GM18498 (cell line): Measurements from ENCODE around the gene FNDC3A.
"Not testable (repeated sequence)": the region's sequence is repeated elsewhere in the genome, so short reads cannot be mapped to it uniquely, and the experiment has no call there.

Experiments
- ATAC-seq: cut with Tn5 transposase; IDR thresholded peaks from one replicate; pipeline ENCODE4 v1.9.1; 2021; ENCODE audit warnings: mild to moderate bottlenecking, moderate library complexity; ENCODE audit not compliant: unreplicated experiment

The FNDC3A gene

DNA sequence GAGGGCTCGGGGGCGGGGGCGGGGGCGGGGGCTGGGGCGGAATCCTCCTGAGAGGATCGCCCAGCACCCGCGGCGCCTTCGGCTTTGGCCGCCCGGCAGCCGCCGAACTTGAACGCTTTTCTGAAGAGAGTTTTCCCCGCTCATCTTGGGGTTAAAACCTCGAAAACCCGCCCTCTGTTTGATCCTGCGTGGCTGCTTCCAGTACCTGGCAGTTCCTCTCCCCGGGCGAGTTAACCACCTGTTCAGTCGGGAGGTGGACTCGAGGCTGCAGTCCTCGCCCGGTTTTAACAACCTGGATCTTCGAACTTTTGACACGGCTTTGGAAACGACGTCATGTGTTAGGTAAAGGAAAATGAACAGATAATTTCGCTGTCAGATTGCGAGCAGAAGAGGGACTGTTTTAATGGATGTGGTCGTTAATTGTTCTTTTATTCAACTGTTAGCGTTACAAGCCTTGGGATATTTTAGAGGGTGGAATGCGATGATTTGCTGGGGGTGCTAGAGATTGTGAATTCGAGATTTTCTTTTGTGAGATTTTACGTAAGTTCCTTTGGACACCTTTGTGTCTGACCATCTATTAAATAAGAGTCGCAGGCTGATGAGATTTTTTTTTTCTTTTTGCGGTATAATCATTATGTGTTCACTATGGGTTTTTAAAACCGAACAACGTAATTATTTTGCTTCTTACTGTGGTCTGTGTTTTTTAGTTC is 1.0 kb downstream of the FNDC3A start:
- no peak for ATAC-seq

DNA sequence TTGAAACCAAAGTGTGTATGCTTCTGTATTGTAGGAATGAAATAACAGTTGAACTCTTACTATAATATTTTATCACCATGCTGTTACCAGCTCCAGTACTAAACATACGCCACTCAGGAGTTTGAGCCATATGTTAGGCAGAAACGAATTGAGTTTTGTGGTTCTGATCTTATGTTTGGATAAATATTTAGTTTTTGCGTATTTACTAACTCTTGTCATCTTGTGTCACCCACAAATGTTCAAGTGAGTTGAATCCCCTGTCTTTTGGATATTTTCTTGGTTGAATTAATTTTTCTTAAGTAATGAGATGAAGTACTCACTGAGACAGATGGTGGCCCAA is 1.5 kb downstream of the FNDC3A start:
- ATAC-seq: no peak

DNA sequence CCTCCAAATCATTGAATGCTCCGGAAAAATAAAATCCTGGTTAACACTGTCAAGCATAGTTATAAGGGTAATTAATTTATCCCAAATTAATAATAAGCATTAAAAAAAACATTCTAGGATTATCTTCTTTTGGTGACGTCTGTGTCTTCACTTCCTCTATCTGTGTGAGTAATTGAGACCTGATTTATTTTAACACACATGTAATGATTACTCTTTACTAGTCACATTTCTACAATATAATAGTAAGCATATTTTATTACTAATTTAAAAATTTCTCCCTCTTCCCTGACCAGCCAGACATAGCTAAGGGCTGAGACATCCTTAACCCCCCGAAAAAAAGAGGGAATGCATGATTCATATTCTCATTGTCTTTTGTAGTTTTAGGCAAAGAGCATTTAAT is 2.3 kb downstream of the FNDC3A start:
- no peak for ATAC-seq

DNA sequence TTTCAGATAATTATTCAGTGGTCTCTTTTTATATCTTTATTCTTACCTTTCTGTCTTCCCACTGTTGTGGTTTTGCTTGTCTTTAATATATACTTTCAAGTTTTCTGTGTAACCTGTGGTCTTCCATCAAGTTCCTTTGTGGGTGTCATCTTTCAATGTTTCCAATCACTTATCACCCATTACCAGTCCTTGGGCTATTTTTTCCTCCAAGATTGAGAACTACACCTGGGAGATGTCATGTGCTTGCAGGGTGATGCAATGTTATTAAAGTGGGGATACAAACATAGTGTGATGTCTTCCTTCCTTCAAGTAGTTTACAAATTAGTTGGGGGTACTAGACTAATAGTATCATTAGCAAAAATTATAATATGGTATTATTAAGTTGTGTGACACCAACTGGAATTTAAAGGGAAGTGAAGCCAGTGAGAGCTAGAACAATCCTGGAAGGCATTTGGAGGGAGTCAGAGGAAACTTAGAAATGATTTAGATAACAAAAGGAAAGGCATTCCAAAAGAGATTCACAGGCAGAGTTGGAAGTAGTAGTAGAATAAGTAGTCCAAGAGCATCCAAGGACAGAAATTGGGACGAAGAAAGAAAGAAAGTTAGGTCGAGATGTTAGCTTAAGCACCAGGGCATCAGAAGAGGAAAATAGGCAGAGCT is 3.4 kb downstream of the FNDC3A start:
- no peak for ATAC-seq

DNA sequence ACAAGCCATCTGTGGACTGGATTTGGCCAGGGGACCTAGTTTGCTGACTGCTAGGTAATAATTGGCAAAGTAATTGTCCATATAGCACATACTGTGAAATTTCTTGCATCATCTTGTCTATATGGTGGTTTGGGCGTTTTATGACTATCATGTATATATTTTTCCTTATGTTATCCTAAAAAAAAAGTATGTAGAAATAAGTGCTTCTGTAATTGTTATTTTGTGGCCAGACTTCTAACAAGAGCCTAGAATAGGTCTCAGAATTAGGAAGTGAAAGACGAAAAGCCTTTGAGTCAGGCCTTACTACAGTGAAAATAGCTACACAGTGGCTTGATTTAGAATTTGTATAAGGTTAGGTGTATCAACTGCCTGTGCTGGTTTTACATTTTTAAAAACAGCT is 4.2 kb downstream of the FNDC3A start:
- peak; percentile 39 for ATAC-seq

DNA sequence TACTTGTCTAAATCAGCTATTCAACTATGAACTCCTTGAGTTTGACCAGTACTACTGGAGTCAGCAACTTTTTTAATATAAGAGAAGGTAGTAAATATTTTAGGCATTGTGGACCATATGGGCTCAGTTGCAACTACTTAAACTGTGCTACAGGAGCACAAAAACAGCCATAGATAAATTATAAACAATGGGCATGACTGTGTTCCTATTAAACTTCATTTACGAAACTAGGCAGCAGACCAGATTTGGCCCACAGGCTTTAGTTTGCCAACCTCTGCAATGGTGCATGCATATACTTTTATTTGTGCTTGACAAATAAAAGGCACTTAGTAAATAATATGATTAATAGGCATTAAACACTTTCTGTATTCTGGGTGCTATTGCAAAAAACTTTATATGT is 7.6 kb downstream of the FNDC3A start:
- ATAC-seq: no peak

DNA sequence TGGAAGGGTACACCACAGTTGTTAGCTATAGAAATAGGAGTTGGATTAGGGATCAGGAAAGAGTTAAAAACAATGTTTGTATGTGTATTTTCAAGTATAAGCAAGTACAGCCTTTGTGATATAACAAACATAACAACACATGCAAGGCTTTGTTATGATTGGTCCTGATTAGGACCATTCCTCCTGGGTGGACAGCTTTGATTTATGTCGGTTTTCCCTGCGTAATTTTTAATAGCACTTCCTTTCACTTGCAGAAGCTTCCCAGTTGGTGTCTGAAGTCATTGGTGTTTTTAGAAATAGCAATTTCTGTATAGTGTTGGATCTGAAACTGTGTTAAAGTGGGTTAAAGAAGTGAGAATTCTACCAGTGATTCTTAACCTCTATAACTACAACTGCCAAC is 10.0 kb downstream of the FNDC3A start:
- ATAC-seq: no peak

DNA sequence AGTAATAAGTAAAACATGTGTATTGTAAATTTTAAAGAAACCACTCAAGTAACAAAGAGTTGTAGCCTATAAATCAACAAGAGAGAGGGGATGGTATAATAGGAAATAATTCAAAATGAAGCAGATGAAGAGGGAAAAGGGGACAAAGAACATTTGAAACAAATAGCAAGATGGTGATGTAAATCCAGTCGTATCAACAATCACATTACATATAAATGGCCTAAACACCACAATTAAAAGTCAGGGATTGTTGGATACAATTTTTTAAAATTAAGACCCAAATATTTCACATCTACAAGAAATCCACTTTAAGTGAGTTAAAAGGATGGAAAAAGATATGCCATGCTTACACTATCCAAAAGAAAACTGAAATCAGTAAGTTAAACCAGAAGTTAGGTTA is 15.2 kb downstream of the FNDC3A start:
- no peak for ATAC-seq

DNA sequence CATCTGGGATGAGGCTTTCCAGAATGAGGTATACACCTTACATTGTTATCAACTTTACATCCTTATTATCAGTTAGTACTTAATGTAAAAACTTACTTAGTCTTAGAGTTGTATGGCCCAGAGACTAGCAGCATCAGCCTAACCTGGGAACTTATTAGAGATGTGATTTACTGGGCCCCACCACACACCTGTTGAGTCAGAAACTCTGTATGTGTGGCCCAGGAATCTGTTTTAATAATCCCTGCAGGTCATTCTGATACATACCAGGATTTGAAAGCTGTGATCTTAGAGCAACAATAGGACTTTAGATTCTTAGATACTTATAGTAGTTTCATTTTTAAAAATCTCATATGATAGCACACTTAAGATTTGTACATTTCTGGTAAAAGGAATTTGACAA is 17.4 kb downstream of the FNDC3A start:
- ATAC-seq: no peak

DNA sequence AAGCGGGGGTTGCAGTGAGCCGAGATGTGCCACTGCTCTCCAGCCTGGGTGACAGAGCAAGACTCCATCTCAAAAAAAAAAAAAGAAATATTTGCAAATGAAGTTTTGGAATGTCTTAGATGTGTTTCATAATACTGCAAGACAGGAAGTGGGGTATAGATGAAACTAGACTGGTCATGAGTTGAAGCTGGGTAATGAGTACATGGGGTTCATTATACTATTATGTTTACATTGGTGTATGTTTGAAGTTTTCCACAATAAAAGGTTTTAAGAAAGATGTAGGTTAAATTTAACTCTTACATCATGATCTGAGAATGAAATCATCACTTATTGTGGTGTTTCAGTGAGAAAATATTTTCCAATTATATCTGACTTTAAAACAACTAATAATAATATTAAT is 19.0 kb downstream of the FNDC3A start:
- ATAC-seq: no peak

DNA sequence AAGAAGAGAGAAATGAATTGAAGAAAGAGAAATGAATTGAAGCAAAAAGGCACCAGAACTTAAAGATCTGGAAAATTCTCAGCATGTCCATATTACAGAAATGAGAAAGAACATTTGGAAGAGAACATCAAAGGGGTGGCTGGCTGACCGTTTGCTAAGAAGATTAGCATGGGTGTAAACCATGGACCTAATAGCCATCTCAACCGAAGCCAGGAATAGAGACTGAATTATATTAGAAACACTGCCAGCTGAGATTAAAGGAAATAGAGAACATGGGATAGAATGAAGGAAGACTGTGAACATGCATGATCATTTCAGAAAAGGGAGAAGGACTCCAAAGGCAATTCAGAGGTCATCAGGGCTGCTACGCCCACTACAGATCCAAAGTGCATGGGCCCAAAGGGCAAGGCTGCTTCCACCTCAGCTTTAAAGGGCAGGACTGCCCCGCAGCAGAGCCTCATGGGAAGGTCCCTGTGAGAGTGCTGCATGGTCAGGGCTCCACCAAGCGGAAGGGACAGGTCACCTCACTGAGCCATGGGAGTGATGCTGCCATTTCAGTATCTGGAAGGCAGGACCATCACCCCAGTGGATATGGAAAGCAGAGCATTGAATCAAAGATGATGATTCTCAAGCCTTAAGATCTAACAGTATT is 23.1 kb downstream of the FNDC3A start:
- ATAC-seq: no peak

DNA sequence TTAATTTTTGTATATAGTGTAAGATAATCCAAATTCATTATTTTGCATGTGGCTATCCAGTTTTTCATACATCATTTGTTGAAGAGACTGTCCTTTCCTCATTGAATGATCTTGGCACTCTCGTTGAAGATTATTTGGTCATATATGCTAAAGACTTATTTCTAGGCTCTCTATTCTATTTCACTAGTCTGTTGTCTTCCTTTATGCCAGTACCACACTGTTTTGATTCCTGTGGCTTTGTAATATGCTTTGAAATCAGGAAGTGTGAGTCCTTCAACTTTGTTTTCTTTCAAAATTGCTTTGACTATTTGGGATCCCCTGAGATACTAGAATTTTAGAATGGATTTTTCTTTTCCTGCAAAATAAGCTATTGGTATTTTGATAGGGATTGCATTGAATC is 24.5 kb downstream of the FNDC3A start:
- no peak for ATAC-seq

DNA sequence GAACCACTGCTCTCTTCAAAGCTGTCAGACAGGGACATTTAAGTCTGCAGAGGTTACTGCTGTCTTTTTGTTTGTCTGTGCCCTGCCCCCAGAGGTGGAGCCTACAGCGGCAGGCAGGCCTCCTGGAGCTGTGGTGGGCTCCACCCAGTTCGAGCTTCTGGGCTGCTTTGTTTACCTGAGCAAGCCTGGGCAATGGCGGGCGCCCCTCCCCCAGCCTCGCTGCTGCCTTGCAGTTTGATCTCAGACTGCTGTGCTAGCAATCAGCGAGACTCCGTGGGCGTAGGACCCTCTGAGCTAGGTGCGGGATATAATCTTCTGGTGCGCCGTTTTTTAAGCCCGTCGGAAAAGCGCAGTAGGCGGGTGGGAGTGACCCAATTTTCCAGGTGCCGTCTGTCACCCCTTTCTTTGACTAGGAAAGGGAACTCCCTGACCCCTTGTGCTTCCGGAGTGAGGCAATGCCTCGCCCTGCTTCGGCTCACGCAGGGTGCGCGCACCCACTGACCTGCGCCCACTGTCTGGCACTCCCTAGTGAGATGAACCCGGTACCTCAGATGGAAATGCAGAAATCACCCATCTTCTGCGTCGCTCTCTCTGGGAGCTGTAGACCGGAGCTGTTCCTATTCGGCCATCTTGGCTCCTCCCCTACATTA is 43.4 kb downstream of the FNDC3A start:
- not testable (repeated sequence) for ATAC-seq

DNA sequence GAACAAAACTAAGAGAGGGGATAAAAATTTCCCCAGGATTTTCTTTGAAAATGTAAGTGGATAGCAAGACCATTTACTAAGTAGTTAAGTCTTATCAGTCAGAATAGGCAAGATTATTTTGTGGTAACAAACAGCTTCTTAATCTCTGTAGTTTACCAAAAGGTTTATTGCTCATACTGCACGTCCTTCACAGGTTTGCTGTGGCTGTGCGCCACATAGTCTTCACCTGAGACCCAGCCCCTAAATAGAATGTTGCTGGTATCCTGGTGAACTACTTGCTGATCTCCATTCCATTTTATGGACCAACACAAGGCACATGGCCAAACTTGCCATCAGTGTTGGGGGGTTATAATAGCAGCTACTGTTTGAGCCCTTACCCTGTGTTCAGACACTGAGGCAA is 44.6 kb downstream of the FNDC3A start:
- no peak for ATAC-seq

DNA sequence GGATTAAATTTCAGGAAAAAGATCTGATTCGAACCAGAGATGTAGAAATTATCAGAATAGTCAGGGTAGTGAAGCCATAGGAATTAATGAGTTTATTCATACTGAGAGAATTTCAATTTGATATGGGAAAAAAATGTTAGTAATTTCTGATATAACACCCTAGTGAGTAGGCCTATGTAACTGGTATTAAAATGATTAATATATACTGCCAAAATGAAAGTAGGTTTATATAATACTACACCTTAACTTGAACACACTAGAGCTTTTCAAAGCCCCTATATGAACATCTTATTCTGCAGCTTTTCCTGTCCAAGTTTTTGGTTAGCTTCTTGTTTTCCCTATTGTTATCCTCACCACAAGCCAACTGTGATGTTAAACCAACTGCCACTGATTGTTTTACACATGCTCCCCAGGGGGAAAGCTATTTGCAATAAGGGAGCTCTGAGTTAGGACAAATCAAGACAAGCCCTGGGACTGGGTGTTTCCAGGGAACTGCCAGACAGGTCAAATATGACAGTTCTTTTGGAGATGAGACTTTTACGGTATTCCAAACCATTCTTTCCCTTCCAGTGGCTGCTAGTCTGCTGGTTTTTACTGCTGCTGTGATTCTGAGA is 45.3 kb downstream of the FNDC3A start:
- ATAC-seq: no peak

DNA sequence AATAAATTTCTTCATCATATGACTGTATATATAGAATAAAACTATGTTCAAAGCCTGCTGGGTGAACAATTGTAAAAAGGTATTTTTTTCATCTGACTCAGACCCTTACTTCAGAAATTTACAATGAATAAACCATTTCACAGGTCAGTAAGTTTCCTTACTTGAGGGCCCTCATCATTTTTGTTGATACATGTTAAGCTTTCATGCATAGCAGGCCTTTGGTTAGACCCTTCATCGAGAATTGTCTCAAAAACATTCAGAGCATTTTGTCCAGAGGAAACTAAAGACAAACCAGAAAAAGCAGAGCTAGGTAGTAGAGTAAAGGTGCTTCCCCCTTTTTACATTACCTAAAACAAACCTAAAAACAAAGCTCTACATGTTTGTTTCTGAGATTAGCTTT is 46.2 kb downstream of the FNDC3A start:
- no peak for ATAC-seq

DNA sequence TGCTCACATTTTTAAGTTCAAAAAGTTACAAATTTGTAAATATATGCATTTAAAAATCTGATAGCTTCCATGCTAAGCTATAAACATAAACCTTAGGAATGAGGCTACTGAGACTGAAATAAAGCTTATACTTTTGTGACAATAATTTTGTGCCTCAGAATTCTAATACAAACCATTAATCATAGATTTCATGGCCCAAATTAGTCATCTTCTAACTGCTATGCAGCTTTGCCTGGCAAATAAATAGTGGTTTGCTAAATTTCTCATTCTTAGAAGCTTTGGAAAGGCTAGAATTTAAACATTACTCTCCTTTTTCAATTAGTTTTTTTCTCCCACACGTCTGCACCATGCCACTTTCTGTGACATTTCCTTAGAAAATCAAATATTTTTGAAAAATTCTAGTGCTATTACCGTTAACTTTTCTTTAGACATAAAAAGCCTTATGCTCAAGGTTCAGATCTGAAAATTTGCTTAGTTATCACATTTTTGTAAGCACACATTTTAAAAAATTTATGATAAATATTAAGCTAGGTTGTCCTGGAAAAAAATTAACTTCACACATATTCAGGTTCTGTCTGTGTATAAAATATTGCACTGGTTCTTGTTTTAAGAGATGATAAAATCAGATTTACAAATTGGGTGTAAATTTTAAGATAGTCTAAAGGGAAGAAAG is 46.9 kb downstream of the FNDC3A start:
- ATAC-seq: no peak

DNA sequence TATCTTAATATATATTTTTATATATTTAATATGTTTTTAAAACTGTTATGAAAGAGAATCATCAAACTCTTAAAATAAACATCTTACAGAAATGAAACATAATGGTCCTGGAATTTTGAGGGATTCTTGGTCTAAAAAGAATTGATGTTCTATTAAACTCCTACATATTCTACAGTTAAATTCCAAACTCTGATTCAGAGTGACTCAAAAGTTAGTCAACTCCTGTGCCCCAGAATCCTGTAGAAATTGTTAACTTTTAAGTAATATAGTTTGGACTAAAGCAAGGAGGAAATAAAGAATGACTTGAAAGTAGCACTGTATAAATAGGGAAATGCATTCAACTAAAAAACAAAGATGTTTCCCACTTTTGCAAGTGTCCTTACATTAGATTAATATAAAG is 47.7 kb downstream of the FNDC3A start:
- no peak for ATAC-seq

DNA sequence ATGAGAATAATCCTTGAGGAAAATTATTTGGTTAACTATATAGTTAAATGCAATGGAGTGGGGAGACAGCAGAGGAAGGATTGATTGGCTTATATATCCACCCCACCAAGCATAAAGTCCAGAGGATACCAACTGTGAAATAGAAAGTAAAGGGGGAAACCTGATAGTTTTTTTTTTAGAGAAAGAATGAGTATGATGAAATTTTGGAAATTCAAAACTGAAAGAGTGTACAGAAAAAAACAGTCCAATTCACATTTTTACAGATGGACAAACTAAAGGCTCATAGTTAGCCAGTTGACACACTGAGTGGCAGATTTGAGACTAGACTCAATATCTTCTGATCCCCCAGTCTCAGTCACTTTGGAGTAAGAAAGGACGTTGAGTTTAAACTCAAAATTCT is 51.1 kb downstream of the FNDC3A start:
- no peak for ATAC-seq

DNA sequence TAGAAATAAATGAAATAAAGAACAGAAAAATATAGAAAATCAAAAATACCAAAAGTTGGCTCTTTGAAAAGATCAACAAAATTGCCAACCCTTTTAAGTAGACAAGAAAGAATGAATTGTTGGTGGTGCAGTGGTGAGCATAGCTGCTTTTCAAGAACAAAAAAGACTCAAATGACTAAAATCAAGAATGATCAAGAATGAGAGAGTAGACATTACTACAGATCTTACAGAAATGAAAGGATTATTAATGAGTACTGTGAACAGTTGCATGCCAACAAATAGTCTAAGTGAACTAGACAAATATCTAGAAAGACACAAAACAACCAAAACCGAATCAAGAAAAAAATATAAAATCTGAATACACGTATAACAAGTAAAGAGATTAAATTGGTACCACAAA is 53.9 kb downstream of the FNDC3A start:
- ATAC-seq: no peak

DNA sequence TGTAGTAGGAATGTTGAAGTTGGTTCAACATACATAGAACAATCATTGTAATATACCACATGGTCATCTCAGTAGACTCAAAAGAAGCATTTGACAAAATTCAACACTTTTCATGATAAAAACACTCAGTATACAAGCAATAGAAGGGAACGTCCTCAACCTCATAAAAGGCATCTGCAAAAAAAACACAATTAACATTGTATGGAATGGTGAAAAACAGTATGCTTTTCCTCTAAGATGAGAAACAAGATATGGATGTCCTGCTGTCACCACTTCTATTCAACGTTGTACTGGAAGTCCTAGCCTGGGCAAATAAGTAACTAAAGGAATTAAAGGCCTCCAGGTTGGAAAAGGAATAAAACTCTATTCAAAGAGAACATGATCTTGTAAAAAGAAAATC is 54.5 kb downstream of the FNDC3A start:
- no peak for ATAC-seq
